Liver (tissue), 3 donors: ENCODE measurements around the gene UQCRC1.

ENCODE experiments used
- CTCF ChIP-seq: fragments of 150-350 bp; IDR thresholded peaks from 2 replicates; pipeline ENCODE4 v1.5.1; 2017; ENCODE audit warnings: improper control_type of control experiment, low read depth, low read length; ENCODE audit not compliant: missing input control
- MAX ChIP-seq: IDR thresholded peaks from 2 replicates; pipeline ENCODE4 v1.6.1; 2016; ENCODE audit warnings: antibody characterized with exemption
- SP1 ChIP-seq: IDR thresholded peaks from 2 replicates; pipeline ENCODE4 v1.6.1; 2018; ENCODE audit warnings: antibody characterized with exemption, mild to moderate bottlenecking
- TAF1 ChIP-seq: conservative IDR thresholded peaks from 2 replicates; pipeline ENCODE4 v1.6.1; 2016; ENCODE audit warnings: antibody characterized with exemption, mild to moderate bottlenecking
- TF ChIP-seq, protein P1 (sequence below): IDR thresholded peaks from 2 replicates; pipeline ENCODE4 v1.6.1; 2016; ENCODE audit warnings: antibody characterized with exemption
- donor health status: healthy.
- donor health status: healthy.

GRCh38 chr3:48558493-48559134, 50.8 kb downstream of the UQCRC1 start:
- no peak for TF ChIP-seq CTCF
- no peak for TF ChIP-seq TAF1
- peak; percentile 9 for TF ChIP-seq SP1
- no peak for TF ChIP-seq MAX
- TF ChIP-seq, protein P1, sequence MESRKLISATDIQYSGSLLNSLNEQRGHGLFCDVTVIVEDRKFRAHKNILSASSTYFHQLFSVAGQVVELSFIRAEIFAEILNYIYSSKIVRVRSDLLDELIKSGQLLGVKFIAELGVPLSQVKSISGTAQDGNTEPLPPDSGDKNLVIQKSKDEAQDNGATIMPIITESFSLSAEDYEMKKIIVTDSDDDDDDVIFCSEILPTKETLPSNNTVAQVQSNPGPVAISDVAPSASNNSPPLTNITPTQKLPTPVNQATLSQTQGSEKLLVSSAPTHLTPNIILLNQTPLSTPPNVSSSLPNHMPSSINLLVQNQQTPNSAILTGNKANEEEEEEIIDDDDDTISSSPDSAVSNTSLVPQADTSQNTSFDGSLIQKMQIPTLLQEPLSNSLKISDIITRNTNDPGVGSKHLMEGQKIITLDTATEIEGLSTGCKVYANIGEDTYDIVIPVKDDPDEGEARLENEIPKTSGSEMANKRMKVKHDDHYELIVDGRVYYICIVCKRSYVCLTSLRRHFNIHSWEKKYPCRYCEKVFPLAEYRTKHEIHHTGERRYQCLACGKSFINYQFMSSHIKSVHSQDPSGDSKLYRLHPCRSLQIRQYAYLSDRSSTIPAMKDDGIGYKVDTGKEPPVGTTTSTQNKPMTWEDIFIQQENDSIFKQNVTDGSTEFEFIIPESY: no peak
